ENCODE measurements around the gene RAB3C.

DNA sequence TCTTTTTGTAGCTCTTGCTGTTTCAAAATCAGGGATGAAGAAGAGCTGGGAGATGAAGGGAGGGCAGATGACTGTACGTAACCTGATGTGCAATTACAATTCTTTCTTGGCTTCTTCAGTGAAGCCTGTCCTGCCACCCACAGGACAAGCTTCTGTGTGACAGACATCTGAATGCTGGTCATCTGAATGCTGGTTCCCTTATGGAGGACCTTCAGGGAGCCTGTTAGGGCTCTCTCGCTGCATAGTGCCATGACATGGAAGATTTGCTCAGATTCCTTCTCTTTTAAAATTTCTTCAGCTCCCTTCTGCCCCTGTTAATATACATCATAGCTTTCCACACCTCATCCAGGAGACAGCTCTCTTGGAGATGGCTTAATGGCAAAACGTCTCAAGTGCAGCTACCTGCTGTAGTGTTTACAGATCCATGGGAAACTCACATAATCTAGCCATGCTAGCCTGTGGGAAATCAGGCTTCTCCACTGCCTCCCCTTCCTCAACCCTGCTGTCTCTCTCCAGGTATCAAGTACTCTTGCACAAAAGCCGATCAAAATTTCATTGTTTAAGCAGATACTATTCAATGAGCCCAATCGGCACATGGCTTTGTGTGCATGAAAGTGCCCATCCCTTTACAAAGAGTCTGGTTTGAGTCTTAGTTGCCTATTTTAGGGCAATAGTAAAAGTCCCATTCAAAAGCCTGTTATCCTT is 134.6 kb downstream of the RAB3C start:
- TF ChIP-seq, protein P1, sequence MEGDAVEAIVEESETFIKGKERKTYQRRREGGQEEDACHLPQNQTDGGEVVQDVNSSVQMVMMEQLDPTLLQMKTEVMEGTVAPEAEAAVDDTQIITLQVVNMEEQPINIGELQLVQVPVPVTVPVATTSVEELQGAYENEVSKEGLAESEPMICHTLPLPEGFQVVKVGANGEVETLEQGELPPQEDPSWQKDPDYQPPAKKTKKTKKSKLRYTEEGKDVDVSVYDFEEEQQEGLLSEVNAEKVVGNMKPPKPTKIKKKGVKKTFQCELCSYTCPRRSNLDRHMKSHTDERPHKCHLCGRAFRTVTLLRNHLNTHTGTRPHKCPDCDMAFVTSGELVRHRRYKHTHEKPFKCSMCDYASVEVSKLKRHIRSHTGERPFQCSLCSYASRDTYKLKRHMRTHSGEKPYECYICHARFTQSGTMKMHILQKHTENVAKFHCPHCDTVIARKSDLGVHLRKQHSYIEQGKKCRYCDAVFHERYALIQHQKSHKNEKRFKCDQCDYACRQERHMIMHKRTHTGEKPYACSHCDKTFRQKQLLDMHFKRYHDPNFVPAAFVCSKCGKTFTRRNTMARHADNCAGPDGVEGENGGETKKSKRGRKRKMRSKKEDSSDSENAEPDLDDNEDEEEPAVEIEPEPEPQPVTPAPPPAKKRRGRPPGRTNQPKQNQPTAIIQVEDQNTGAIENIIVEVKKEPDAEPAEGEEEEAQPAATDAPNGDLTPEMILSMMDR (IDR thresholded peaks at IDR 0.05): no peak
- TF ChIP-seq EP300 (IDR thresholded peaks at IDR 0.05): no peak
